ENCODE data around the gene CLEC10A. TPM values are rescaled to one million over a fixed set of nuclear protein-coding genes. Genes with fewer than 3 reads are reported as not detected.
"Not testable (repeated sequence)": the region's sequence is repeated elsewhere in the genome, so short reads cannot be mapped to it uniquely, and the experiment has no call there.

CLEC10A gene
- total RNA-seq, 2 donors from 2014 or later, result 0.40 to 7.1 TPM

DNA sequence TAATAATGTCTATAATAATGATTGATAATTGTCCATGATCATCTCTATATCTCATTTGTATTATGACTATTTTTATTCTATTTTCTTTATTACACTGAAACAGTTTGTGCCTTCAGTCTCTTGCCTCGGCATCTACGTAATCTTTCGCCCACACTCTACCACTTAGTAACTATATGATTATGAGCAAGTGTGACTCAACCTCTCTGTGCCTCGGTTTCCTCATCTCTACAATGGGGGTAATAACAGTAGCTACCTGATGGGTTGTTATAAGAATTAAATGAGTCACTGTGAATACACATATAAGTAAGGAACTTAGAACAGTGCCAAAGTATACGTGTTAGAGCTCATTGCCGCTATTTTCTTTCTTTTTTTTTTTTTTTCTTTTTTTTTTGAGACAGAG is 32.5 kb downstream of the CLEC10A start:
- Mint-ChIP-seq H3K27ac (peak overlapping the region; percentile 70), H3K4me3 (peak overlapping the region; percentile 71), H3K4me1 (peaks cover 33% of the 10 kb centered on the region), H3K36me3 (ENCODE audit: low read depth) (no peaks in the 10 kb centered on the region), H3K27me3 (no peaks in the 10 kb centered on the region)
- no peaks in the 10 kb centered on the region for H3K9me3 ChIP-seq (ENCODE audit: control insufficient read depth, low read length, poor library complexity, severe bottlenecking)
- ATAC-seq (no peak), DNase-seq (no peak)

DNA sequence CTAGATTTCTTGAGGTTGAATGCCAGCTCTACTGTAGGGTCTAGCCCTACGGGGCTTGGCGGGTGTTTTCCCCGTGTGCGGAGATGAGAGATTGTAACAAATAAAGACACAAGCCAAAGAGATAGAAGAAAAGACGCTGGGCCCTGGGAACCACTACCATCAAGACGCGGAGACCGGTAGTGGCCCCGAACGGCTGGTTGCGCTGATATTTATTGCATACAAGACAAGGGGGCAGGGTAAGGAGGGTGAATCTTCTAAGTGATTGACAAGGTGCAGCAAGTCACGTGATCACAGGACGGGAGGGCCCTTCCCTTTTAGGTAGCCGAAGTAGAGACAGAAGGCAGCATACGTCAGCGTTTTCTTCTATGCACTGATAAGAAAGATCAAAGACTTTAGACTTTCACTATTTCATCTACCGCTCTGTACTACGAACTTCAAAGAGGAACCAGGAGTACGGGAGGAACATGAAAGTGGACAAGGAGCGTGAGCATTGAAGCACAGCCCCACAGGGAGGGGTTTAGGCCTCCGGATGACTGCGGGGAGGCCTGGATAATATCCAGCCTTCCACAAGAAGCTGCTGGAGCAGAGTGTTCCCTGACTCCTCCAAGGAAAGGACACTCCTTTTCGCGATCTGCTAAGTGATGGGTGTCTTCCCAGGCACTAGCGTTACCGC is 33.2 kb downstream of the CLEC10A start:
- peak; percentile 50 to 67 (median 50) for DNase-seq
- Mint-ChIP-seq H3K4me3 (peak overlapping the region; percentile 92), H3K4me1 (peaks cover 32% of the 10 kb centered on the region), H3K27ac (peak overlapping the region; percentile 95)
- H3K36me3 Mint-ChIP-seq (ENCODE audit: low read depth); H3K9me3 ChIP-seq (ENCODE audit: control insufficient read depth, low read length, poor library complexity, severe bottlenecking); H3K27me3 Mint-ChIP-seq: not testable (repeated sequence)
- peak; percentile 60 for ATAC-seq

DNA sequence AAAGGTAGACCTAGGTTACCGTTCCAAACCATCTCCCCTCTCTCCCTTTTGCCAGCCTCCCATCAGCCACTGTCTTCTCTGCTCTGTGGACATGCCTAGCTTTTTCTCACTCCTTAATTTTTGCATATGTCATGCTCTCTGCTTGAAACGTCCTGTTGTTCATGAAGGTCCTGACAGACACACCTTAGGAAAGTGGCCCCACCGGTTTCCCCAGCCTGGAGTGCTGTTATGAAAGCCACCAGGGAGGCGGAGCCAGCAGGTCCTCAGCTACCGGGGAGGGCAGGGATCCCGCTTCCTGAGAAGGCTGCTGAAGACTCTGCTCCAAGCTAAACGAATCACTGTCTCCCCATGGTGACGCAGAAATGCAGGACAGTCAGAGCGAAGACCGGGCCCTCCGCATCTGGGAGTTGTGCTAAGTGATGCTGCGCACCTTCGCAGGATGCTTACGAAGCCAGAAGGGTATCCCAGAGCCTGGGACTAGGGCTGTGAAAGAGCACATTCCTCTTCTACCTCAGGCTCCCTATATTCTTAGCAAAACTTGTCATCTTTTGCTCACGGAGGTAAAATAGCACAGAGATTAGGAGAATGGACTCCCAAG is 33.8 kb downstream of the CLEC10A start:
- no peaks in the 10 kb centered on the region for H3K27me3 Mint-ChIP-seq
- ATAC-seq, result peak; percentile 46
- H3K27ac Mint-ChIP-seq, result peak overlapping the region; percentile 95
- H3K9me3 ChIP-seq (ENCODE audit: control insufficient read depth, low read length, poor library complexity, severe bottlenecking), result no peaks in the 10 kb centered on the region
- no peaks in the 10 kb centered on the region for H3K36me3 Mint-ChIP-seq (ENCODE audit: low read depth)
- peak overlapping the region; percentile 92 for H3K4me3 Mint-ChIP-seq
- peaks cover 31% of the 10 kb centered on the region for H3K4me1 Mint-ChIP-seq
- DNase-seq, result peak; percentile 24 to 31 (median 26)

DNA sequence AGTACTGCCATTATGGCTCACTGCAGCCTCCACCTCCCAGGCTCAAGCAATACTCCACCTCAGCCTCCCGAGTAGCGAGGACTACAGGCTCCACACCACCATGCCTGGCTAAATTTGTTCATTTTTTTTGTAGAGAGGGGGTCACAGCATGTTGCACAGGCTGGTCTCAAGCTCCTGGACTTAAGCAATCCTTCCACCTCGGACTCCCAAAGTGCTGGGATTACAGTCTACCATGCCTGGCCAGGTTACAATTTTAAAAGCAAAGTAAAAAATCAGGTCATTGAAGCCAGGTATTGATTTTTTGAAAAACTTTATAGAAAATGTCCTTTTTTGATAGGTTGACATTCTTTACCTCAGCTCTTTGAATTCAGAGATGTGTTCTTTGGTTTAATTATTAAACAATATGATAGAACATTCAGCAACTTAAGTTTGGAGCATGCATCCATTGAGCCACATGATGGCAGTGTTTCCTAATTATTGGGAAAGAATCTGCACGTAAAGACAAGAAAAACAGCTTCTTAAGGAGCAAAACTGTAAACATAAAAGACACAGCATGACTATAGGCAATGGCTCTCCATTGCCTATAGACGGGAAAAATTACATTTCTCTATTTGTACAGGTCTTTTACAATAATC is 34.4 kb downstream of the CLEC10A start:
- ATAC-seq (peak; percentile 57), DNase-seq (no peak)
- Mint-ChIP-seq H3K27ac (peak overlapping the region; percentile 95), H3K4me1 (peaks cover 30% of the 10 kb centered on the region), H3K27me3 (no peaks in the 10 kb centered on the region), H3K36me3 (ENCODE audit: low read depth) (no peaks in the 10 kb centered on the region), H3K4me3 (peak overlapping the region; percentile 92)
- no peaks in the 10 kb centered on the region for H3K9me3 ChIP-seq (ENCODE audit: control insufficient read depth, low read length, poor library complexity, severe bottlenecking)

DNA sequence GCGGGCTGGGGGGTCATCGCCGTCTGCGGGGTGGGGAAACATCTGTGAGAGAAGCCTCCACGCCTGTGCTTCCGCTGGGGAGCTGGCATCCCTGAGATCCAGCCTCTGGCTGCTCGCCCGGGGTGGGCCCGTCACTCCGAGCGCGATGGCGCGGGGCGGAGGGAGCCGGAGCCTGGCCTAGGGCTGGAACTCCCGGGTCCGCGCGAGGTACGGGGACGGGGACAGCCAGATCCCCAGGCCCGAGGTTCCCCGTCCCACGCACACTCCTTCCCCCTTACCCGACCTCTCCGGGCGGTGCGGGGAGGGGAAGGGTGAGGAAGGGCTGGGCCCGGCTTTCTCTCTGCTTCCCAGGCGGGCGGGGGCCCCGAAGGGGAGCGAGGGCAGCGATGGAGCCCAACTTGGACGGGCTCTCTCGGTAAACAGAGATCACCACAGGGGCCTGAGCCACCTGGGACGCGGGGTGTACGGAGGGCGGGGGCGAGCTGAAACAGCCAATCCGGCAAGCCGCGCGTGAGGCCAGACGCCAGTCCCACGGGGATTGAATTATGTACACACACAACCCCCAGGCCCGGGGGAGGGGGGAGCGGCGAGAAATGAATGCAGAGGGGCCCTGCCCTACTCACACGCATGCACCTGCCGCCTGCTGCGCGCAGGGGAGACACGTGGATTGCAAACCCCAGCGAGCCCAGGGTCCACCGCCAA is 36.4 kb downstream of the CLEC10A start, which contains the start of gene SLC16A11:
TSS of gene SLC16A11 (minus strand) at position 596 of the 702 bp plus-strand sequence. CDS start at position 17, 579 bp downstream.
- no peaks in the 10 kb centered on the region for H3K9me3 ChIP-seq (ENCODE audit: control insufficient read depth, low read length, poor library complexity, severe bottlenecking)
- H3K27me3 Mint-ChIP-seq, result no peaks in the 10 kb centered on the region
- H3K4me1 Mint-ChIP-seq, result peaks cover 35% of the 10 kb centered on the region
- peak within 1 kb of the TSS; percentile 78 for H3K27ac Mint-ChIP-seq
- DNase-seq (no peak), ATAC-seq (no peak)
- H3K36me3 Mint-ChIP-seq (ENCODE audit: low read depth), result no peaks in the 10 kb centered on the region
- peak within 1 kb of the TSS; percentile 86 for H3K4me3 Mint-ChIP-seq

DNA sequence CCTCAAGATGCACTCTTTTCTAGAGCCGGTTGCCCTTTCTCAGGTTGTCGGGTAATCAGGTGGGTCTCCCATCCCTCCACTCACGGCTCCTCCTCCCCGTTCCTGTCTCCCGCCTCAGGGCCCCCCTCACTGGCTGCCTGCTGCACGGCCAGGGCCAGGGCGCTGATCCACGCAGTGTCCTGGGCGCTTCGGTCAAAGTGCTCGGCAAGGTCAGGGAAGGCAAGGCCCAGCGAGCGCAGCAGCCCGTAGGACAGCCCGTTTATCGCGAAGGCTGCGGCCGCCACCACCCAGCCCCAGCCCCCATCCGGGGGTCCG is 36.9 kb downstream of the CLEC10A start:
- no peaks in the 10 kb centered on the region for H3K9me3 ChIP-seq (ENCODE audit: control insufficient read depth, low read length, poor library complexity, severe bottlenecking)
- no peak for DNase-seq
- no peaks in the 10 kb centered on the region for H3K27me3 Mint-ChIP-seq
- H3K4me1 Mint-ChIP-seq, result peaks cover 38% of the 10 kb centered on the region
- no peak for ATAC-seq
- H3K4me3 Mint-ChIP-seq, result peak overlapping the region; percentile 86
- H3K36me3 Mint-ChIP-seq (ENCODE audit: low read depth), result no peaks in the 10 kb centered on the region
- H3K27ac Mint-ChIP-seq, result peak overlapping the region; percentile 78

DNA sequence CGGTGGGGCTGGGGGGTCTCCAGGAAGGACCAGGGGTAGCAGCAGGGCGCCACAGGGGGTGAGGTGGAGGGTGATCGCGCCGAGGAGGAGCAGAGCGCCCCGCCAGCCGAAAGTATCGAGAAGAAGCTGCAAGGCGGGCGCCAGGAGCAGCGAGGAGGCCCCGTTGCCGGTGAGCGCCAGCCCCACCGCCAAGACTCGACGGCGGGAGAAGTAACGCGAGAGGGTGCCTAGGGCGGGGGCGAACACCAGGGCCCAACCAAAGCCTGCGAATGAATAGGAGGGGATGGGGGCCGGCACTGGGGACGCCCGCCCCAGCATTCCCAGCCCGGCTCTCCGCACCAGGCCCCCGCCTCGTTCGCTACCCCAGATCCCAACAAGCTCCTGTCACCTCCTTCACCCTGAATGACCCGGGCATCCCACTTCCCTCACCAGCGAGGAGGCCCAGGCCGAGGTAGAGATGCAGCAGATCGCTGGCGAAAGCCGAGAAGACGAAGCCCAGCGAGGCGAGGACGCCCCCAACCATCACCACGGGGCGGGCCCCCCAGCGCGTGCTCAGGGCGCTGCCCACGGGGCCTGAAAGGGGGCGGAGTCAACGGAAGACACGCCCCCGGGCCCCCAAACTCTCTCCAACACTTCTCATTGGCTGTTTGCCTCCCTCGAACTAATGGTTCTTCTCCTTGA is 37.4 kb downstream of the CLEC10A start:
- DNase-seq, result peak; percentile 26 to 40 (median 33)
- Mint-ChIP-seq H3K36me3 (ENCODE audit: low read depth) (no peaks in the 10 kb centered on the region), H3K27ac (peak overlapping the region; percentile 78), H3K4me3 (peak overlapping the region; percentile 86), H3K27me3 (no peaks in the 10 kb centered on the region), H3K4me1 (peaks cover 38% of the 10 kb centered on the region)
- no peaks in the 10 kb centered on the region for H3K9me3 ChIP-seq (ENCODE audit: control insufficient read depth, low read length, poor library complexity, severe bottlenecking)
- peak; percentile 29 for ATAC-seq

DNA sequence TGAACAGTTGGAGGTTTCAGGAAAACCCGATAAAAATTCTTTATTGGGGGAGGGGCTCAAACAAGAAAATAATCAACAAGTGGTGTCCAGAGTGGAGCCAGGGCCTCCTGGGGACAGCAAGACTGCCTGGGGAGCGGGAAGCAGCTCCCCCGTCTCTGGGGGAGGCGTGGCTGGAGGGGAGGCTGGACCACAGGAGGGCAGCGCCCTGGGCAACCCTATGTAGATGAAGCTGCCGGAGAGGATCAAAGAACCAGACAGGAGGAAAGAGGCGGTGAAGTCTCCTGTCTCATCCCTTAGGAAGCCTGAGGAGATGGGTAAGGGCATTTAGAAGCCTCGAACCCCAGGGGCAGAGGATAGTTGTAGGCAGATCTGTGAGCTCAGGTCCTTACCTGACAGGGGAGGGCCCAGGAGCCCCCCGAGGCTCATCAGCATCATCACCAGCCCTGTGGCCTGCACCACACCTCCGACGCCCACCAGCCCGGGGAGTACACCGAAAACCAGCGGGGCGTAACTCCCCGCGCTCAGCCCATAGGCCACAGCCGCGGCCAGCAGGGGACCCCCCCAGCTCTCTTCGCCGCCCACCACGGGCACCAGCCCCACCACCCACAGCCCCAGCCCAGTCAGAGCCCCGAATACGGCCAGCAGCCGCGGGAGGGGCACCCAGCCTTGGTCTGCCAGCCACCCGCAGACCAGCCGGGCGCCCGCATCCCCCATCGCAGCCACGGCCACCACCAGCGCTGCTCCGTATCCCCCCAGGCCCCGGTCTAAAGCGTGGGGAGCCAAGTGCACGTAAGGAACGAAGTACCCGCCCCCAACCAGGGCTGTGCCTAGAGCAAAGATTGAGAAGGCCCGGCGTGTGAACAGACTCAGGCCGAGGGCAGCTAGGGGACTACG is 38.2 kb downstream of the CLEC10A start:
- H3K4me1 Mint-ChIP-seq, result peaks cover 32% of the 10 kb centered on the region
- peak overlapping the region; percentile 86 for H3K4me3 Mint-ChIP-seq
- no peaks in the 10 kb centered on the region for H3K27me3 Mint-ChIP-seq
- ATAC-seq, result peak; percentile 20
- no peak for DNase-seq
- no peaks in the 10 kb centered on the region for H3K9me3 ChIP-seq (ENCODE audit: control insufficient read depth, low read length, poor library complexity, severe bottlenecking)
- peak overlapping the region; percentile 78 for H3K27ac Mint-ChIP-seq
- H3K36me3 Mint-ChIP-seq (ENCODE audit: low read depth), result no peaks in the 10 kb centered on the region

DNA sequence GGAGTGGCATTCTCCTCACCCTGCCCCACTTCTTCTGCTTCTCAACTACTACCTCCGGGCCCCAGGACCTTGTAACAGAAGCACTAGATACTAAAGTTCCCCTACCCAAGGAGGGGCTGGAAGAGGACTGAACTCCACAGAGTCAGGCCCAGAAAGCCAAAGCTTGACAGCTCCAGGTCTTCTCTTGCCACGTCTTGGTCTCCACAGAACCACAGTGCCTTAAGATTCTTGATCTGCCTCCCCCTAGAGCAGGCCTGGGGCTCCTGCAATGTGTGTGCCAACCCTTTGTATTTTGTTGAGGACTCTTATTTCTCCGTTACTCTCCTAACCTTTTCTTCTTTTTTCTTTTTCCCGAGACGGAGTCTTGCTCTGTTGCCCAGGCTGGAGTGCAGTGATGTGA is 40.2 kb downstream of the CLEC10A start:
- Mint-ChIP-seq H3K4me3 (peak overlapping the region; percentile 56), H3K27me3 (no peaks in the 10 kb centered on the region), H3K36me3 (ENCODE audit: low read depth) (no peaks in the 10 kb centered on the region), H3K4me1 (peaks cover 37% of the 10 kb centered on the region), H3K27ac (peak overlapping the region; percentile 72)
- no peaks in the 10 kb centered on the region for H3K9me3 ChIP-seq (ENCODE audit: control insufficient read depth, low read length, poor library complexity, severe bottlenecking)
- DNase-seq (no peak), ATAC-seq (no peak)

DNA sequence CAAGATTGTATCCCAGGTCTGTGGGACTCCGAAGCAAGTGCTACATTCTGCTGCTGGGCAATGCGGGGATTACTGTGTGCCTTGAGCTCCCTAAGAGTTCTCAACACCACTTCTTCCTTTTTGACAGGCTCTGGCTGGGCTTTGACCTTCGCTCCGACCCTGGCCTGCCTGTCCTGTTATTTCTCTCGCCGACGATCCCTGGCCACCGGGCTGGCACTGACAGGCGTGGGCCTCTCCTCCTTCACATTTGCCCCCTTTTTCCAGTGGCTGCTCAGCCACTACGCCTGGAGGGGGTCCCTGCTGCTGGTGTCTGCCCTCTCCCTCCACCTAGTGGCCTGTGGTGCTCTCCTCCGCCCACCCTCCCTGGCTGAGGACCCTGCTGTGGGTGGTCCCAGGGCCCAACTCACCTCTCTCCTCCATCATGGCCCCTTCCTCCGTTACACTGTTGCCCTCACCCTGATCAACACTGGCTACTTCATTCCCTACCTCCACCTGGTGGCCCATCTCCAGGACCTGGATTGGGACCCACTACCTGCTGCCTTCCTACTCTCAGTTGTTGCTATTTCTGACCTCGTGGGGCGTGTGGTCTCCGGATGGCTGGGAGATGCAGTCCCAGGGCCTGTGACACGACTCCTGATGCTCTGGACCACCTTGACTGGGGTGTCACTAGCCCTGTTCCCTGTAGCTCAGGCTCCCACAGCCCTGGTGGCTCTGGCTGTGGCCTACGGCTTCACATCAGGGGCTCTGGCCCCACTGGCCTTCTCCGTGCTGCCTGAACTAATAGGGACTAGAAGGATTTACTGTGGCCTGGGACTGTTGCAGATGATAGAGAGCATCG is 41.8 kb downstream of the CLEC10A start:
- H3K27me3 Mint-ChIP-seq, result no peaks in the 10 kb centered on the region
- DNase-seq (no peak), ATAC-seq (no peak)
- no peaks in the 10 kb centered on the region for H3K9me3 ChIP-seq (ENCODE audit: control insufficient read depth, low read length, poor library complexity, severe bottlenecking)
- peak overlapping the region; percentile 47 for H3K27ac Mint-ChIP-seq
- no peak overlapping the region for H3K4me3 Mint-ChIP-seq
- H3K36me3 Mint-ChIP-seq (ENCODE audit: low read depth), result no peaks in the 10 kb centered on the region
- H3K4me1 Mint-ChIP-seq, result peaks cover 42% of the 10 kb centered on the region

DNA sequence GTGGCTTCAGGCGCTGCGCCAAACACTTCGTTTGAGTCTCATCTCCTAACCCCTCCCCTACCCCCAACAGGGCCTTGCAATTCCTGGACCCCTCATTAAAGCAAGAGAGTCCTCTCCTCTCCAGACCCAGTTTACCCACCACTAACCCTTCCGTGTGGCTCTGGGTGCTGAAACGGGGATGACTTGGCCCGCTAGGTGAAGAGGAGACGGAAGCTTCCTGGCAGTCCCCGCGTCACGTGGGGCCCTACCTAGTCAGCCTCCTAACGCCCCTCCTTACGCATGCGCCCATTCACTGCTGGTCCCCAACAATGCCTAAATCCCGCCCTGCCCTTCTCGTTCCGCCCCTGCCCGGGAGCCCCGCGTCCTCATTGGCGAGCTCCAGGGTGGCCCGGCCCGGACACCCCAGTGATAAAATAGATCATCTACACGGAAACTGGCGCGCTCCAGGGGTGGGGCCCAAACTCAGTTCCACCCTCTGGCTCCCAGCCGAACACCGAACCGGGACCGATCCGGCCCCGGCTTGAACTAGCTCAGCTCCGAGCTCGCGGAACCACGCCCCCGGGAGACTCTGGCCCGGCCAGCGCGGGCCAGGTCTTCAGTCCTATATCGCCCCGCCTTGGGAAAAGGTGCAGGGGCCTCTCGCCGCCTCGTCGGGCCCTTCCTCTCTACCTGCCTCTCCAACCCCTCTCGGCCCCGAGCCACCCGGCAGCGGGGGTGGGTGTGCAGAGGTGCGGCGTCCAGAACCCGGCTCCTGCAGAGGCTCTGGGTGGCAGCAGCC is 44.3 kb downstream of the CLEC10A start, which contains the start of gene SLC16A13:
TSS of gene SLC16A13 (plus strand) at position 425 of the 778 bp plus-strand sequence. CDS start 368 bp downstream, outside the sequence.
- H3K4me1 Mint-ChIP-seq, result peaks cover 44% of the 10 kb centered on the region
- no peaks in the 10 kb centered on the region for H3K9me3 ChIP-seq (ENCODE audit: control insufficient read depth, low read length, poor library complexity, severe bottlenecking)
- peak; percentile 94 to 99 (median 97) for DNase-seq
- H3K27ac Mint-ChIP-seq, result peak within 1 kb of the TSS; percentile 98
- H3K27me3 Mint-ChIP-seq, result no peaks in the 10 kb centered on the region
- ATAC-seq, result peak; percentile 93
- H3K4me3 Mint-ChIP-seq, result peak within 1 kb of the TSS; percentile 92
- no peaks in the 10 kb centered on the region for H3K36me3 Mint-ChIP-seq (ENCODE audit: low read depth)

All from T-helper 17 cell (primary cell).